HepG2 (cell line): ENCODE results near the gene GOLGA7B. TPM values are rescaled to one million over a fixed set of nuclear protein-coding genes. Genes with fewer than 3 reads are reported as not detected.

Experiments used
- ATAC-seq: fragments of 200-7000 bp; cut with Tn5 transposase; 3 replicates; pipeline ENCODE4 v1.9.1; 2020; ENCODE audit warnings: mild to moderate bottlenecking, moderate library complexity
- BruUV-seq: library from RNA; stranded (reverse); fragments of 400-500 nt; replicated peaks from 2 replicates; lab custom pipeline; 2021; lab: Mats Ljungman, UMichigan
- CTCF ChIA-PET: fragments of 300-600 bp; formaldehyde crosslinking; extraction: SDS; loops from one replicate; lab custom pipeline; 2021; ENCODE audit warnings: low total read pairs, inconsistent platforms, low intra/inter-chr PET ratio; lab: Yijun Ruan, JAX
- POLR2A ChIA-PET: fragments of 350-600 bp; sonication (Branson Sonifier 250); formaldehyde crosslinking; loops from one replicate; lab custom pipeline; 2020; ENCODE audit warnings: antibody characterized with exemption, inconsistent platforms; lab: Yijun Ruan, JAX
- DNase-seq: peaks from one replicate; pipeline ENCODE4 v3.0.0-alpha.2; 2015; ENCODE audit warnings: low spot score
- FAIRE-seq: peaks from 3 replicates; lab custom pipeline; 2011; peaks lifted over from hg19 to GRCh38; lab: Jason Lieb, UNC
- H2AFZ ChIP-seq: one replicate; pipeline ENCODE4 v1.6.1; 2011; ENCODE audit warnings: low read length, inconsistent platforms
- H3K27ac ChIP-seq: fragments of 300-600 bp; 3 replicates; pipeline ENCODE4 v1.8.0; 2011; ENCODE audit warnings: mixed run types, mild to moderate bottlenecking, mixed read lengths, low read length, inconsistent platforms; ENCODE audit not compliant: insufficient read depth; ENCODE audit errors: extremely low read length
- H3K27me3 ChIP-seq, 2 experiments: fragments of 200-600 bp in 1 of 2; 2 replicates in 1 of 2; 3 replicates in 1 of 2; pipeline versions ENCODE4 v1.6.0 to v1.8.0; 2011; ENCODE audit warnings: low read length in 2 of 2, mild to moderate bottlenecking in 2 of 2, moderate library complexity in 2 of 2, inconsistent platforms in 1 of 2; ENCODE audit not compliant: insufficient read depth in 2 of 2, control insufficient read depth in 1 of 2
- H3K36me3 ChIP-seq, 2 experiments: fragments of 200-600 bp in 1 of 2; replicated peaks in 1 of 2; 2 replicates in 1 of 2; 3 replicates in 1 of 2; pipeline versions ENCODE4 v1.5.1 to v1.8.0; 2011; ENCODE audit warnings: low read length in 2 of 2, inconsistent platforms in 1 of 2; ENCODE audit not compliant: insufficient read depth in 2 of 2, control insufficient read depth in 1 of 2
- H3K4me1 ChIP-seq: 2 replicates; pipeline ENCODE4 v1.5.1; 2012; ENCODE audit warnings: low read length, inconsistent platforms; ENCODE audit not compliant: insufficient read depth
- H3K4me2 ChIP-seq: 2 replicates; pipeline ENCODE4 v1.6.0; 2011; ENCODE audit warnings: low read depth, low read length, inconsistent platforms
- H3K4me3 ChIP-seq, 3 experiments: fragments of 200-600 bp in 1 of 3; sonication (generic), shearing (Covaris generic) in 1 of 3; replicated peaks in 1 of 3; 2 replicates each; pipeline ENCODE4 v1.5.1; 2011 to 2016; ENCODE audit warnings: low read length in 3 of 3, inconsistent platforms in 2 of 3, low read depth in 2 of 3, mild to moderate bottlenecking in 2 of 3, control low read depth in 1 of 3, mixed read lengths in 1 of 3; ENCODE audit not compliant: insufficient read depth in 1 of 3
- H3K79me2 ChIP-seq: one replicate; pipeline ENCODE4 v1.6.1; 2011; ENCODE audit warnings: low read length, inconsistent platforms; ENCODE audit not compliant: insufficient read depth
- H3K9ac ChIP-seq: 2 replicates; pipeline ENCODE4 v1.6.0; 2011; ENCODE audit warnings: mild to moderate bottlenecking, low read depth, low read length, inconsistent platforms; ENCODE audit not compliant: insufficient read depth
- H3K9me3 ChIP-seq: 2 replicates; pipeline ENCODE4 v1.5.1; 2012; ENCODE audit warnings: mild to moderate bottlenecking, low read length
- H4K20me1 ChIP-seq: 2 replicates; pipeline ENCODE4 v1.6.0; 2011; ENCODE audit warnings: inconsistent platforms, mild to moderate bottlenecking, low read length, moderate library complexity; ENCODE audit not compliant: insufficient read depth
- ARHGAP35 ChIP-seq: sonication (generic); formaldehyde crosslinking; IDR thresholded peaks from 2 replicates; pipeline ENCODE4 v1.9.0; 2022; ENCODE audit warnings: mild to moderate bottlenecking, inconsistent platforms, moderate library complexity, missing genetic modification reagents, borderline replicate concordance
- FOXP1 ChIP-seq, 2 experiments: fragments of 450-650 bp in 1 of 2; IDR thresholded peaks; 2 replicates each; pipeline ENCODE4 v1.6.1; 2017 to 2018; ENCODE audit warnings: antibody characterized with exemption in 1 of 2
- HIC2 ChIP-seq: sonication (generic); formaldehyde crosslinking; IDR thresholded peaks from 2 replicates; pipeline ENCODE4 v1.9.0; 2022; ENCODE audit warnings: low read depth, missing genetic modification reagents
- IRF1 ChIP-seq: sonication (generic); formaldehyde crosslinking; IDR thresholded peaks from 2 replicates; pipeline ENCODE4 v1.4.0; 2020; ENCODE audit warnings: low read depth, mild to moderate bottlenecking, missing genetic modification reagents
- TRIM22 ChIP-seq: fragments of 450-650 bp; IDR thresholded peaks from 2 replicates; pipeline ENCODE4 v1.6.1; 2017
- WGBS: methylation state at CpG from one replicate; pipeline ENCODE4 v1.1.6; 2017; ENCODE audit warnings: low lambda C conversion rate; 5-methylcytosine and 5-hydroxymethylcytosine counted together
- in situ Hi-C: cut with HindIII; loops from 2 replicates; pipeline ENCODE4 v1.10.0; 2017; ENCODE audit warnings: low pct_unique_long_range_greater_than_20kb; ENCODE audit not compliant: extremely low pct_ligation_motif_present
- intact Hi-C: fragments of 100-400 bp; cut with micrococcal nuclease; formaldehyde crosslinking; loops from one replicate; pipeline ENCODE4 v1.10.0; 2022; ENCODE audit not compliant: unreplicated experiment
- polyA plus RNA-seq, 8 experiments: library from polyadenylated mRNA; depleted of rRNA in 3 of 8; stranded (reverse) in 7 of 8; unstranded in 1 of 8; fragments of >200 nt; fragmentation: Illumina TruSeq in 4 of 8; extraction: Trizol in 4 of 8; gene quantifications; 2 replicates each; pipeline versions ENCODE4 v1.2.1 to v1.2.3, GENCODE V29; 2011 to 2016; ENCODE audit warnings: low read depth in 4 of 8, missing spikeins in 1 of 8, mixed read lengths in 1 of 8; ENCODE audit not compliant: insufficient read depth in 1 of 8
- total RNA-seq, 5 experiments: library from RNA; depleted of rRNA; stranded (reverse); fragments of >200 nt; fragmentation: Illumina TruSeq; extraction: Trizol; gene quantifications; 2 replicates each; pipeline ENCODE4 v1.2.3, GENCODE V29; 2016; ENCODE audit warnings: low read depth in 1 of 5

Gene GOLGA7B
- total and polyA plus RNA-seq, 2 of the 13 experiments (the other 11 are each of a cell fraction or from before 2014, with no cell fraction given): not detected

GRCh38 chr10:97805096-97805884 is 44.4 kb upstream of the GOLGA7B start (continued):
- TF ChIP-seq FOXP1 (IDR thresholded peaks at IDR 0.05) (no peak), FOXP1 (CRISPR knock-in tag; IDR thresholded peaks at IDR 0.05) (no peak), ARHGAP35 (CRISPR knock-in tag) (no peak), HIC2 (CRISPR knock-in tag) (no peak), TRIM22 (no peak)

- CTCF ChIA-PET: no interaction called here
- no peak overlapping the region for H2AFZ ChIP-seq
- DNase-seq (no peak), FAIRE-seq (no peak)
- no TSS peak for BruUV-seq
- WGBS: 57% methylated on average over 4 of the region's 6 CpGs
- H4K20me1 ChIP-seq: no peaks in the 10 kb centered on the region
- H3K9ac ChIP-seq: no peak overlapping the region
- no peaks in the 10 kb centered on the region for H3K36me3 ChIP-seq
- H3K9me3 ChIP-seq: no peaks in the 10 kb centered on the region
- peaks cover 4 to 9% of the 10 kb centered on the region in 2 experiments for H3K27me3 ChIP-seq
- POLR2A ChIA-PET: no interaction called here
- no peak overlapping the region for H3K4me3 ChIP-seq
- in situ Hi-C loops: no loop called here
- H3K27ac ChIP-seq: no peak overlapping the region
- H3K79me2 ChIP-seq: no peaks in the 10 kb centered on the region
- H3K4me1 ChIP-seq: no peaks in the 10 kb centered on the region
- H3K4me2 ChIP-seq: no peak overlapping the region
- no peak for TF ChIP-seq IRF1 (CRISPR knock-in tag)
- TF ChIP-seq, all 625 proteins: peak for 0
- ATAC-seq: no peak
- intact Hi-C loops: no loop called here
Observed at GRCh38 chr10:97805949-97806348, 43.7 kb upstream of the GOLGA7B start.
